ENCODE data around the gene CDC23. TPM values are rescaled to one million over a fixed set of nuclear protein-coding genes. Genes with fewer than 3 reads are reported as not detected.

The CDC23 gene
- total RNA-seq, 1 experiment from 2014 or later = 40.0 TPM

DNA sequence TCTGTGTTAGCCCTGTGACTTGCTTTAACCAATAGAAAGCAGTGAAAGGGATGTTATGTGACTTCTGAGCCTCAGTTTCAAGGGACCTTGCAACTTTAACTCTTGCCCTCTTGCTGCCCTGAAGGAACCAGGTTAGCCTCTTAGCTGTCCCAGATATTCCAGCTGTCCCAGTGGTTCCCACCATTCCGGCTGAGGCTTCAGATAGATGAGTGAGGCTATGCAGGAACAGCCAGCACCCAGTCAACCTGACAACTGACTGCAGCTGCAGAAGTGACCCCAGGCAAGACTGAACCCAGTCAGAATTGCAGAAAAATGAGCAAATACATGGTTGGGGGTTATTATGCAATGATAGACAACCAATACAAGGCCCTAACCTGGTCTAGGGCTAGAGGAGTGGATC lies 10.4 kb upstream of the CDC23 start (continued):
- TF ChIP-seq, protein P1, sequence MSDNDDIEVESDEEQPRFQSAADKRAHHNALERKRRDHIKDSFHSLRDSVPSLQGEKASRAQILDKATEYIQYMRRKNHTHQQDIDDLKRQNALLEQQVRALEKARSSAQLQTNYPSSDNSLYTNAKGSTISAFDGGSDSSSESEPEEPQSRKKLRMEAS (IDR thresholded peaks at IDR 0.05) = no peak
- TF ChIP-seq CBX3 (IDR thresholded peaks at IDR 0.05; ENCODE audit: low read depth) = no peak

DNA sequence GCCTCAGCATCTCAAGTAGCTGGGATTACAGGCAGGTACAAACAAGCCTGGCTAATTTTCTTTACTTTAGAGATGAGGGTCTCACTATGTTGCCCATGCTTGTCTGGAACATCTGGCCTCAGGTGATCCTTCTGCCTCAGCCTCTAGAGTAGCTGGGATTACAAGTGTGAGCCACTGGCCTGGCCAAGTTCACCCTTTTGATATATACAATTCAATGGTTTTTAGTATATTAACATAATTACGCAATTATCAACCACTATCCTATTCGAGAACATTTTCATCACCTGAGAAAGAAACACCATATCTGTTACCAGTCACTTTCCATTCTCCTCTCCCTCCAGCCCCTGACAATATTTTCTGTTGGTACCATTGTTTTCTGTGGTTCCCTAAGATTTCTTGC lies 3.7 kb upstream of the CDC23 start:
- no peak for DNase-seq (ENCODE audit: low read depth, low spot score)
- Histone ChIP-seq H3K79me2 (ENCODE audit: insufficient read depth, low read length) (peaks cover 14% of the 10 kb centered on the region), H3K4me3 (replicated peaks in 1 of 2; ENCODE audit: low read depth in 1 of 2, low read length in 2 of 2) (no peak overlapping the region), H3K36me3 (ENCODE audit: control insufficient read depth in 1 of 2, insufficient read depth in 2 of 2, low read length in 2 of 2) (no peaks in the 10 kb centered on the region), H2AFZ (ENCODE audit: low read depth, low read length, poor library complexity, severe bottlenecking) (no peak overlapping the region), H3K4me1 (ENCODE audit: control insufficient read depth in 1 of 2, insufficient read depth in 2 of 2, low read length in 2 of 2) (peaks cover 0 to 13% of the 10 kb centered on the region in 2 experiments; a peak in 2 of 4 replicates), H3K4me2 (ENCODE audit: low read length) (no peak overlapping the region), H3K9ac (ENCODE audit: low read length) (no peak overlapping the region), H3K27ac (ENCODE audit: low read depth, low read length) (no peak overlapping the region), H4K20me1 (ENCODE audit: insufficient read depth) (no peaks in the 10 kb centered on the region), H3K9me2 (ENCODE audit: insufficient read depth) (no peaks in the 10 kb centered on the region), H3K9me3 (ENCODE audit: control insufficient read depth in 1 of 2, insufficient read depth in 1 of 2, low read depth in 1 of 2, low read length in 2 of 2) (no peaks in the 10 kb centered on the region), H3K27me3 (ENCODE audit: insufficient read depth, low read length) (no peaks in the 10 kb centered on the region)
- BruUV-seq (replicated peaks) = no TSS peak
- ChIA-PET CTCF (no interaction called here), POLR2A (no interaction called here), RAD21 (ENCODE audit: low non-redundant PET in 1 of 2, low total read pairs in 2 of 2, uncharacterized antibody in 2 of 2, unreplicated experiment in 2 of 2) (no interaction called here)
- intact Hi-C loops (cut with micrococcal nuclease) = no loop called here
- no peak for ATAC-seq
- TF ChIP-seq ELF1 (IDR thresholded peaks at IDR 0.05; ENCODE audit: borderline replicate concordance, low read depth) (no peak), SP1 (IDR thresholded peaks at IDR 0.05; ENCODE audit: low read depth) (no peak), TCF7L2 (IDR thresholded peaks at IDR 0.05; ENCODE audit: borderline replicate concordance, extremely low read depth, insufficient read depth, insufficient read length) (no peak), EGR1 (IDR thresholded peaks at IDR 0.05; ENCODE audit: low read depth) (no peak), FOSL1 (IDR thresholded peaks at IDR 0.05; ENCODE audit: low read depth) (no peak), CBX3 (IDR thresholded peaks at IDR 0.05; ENCODE audit: low read depth) (no peak), CEBPB (IDR thresholded peaks at IDR 0.05; ENCODE audit: low read depth) (no peak)
- TF ChIP-seq, protein P2, sequence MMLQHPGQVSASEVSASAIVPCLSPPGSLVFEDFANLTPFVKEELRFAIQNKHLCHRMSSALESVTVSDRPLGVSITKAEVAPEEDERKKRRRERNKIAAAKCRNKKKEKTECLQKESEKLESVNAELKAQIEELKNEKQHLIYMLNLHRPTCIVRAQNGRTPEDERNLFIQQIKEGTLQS (IDR thresholded peaks at IDR 0.05) = no peak
- TF ChIP-seq, protein P3, sequence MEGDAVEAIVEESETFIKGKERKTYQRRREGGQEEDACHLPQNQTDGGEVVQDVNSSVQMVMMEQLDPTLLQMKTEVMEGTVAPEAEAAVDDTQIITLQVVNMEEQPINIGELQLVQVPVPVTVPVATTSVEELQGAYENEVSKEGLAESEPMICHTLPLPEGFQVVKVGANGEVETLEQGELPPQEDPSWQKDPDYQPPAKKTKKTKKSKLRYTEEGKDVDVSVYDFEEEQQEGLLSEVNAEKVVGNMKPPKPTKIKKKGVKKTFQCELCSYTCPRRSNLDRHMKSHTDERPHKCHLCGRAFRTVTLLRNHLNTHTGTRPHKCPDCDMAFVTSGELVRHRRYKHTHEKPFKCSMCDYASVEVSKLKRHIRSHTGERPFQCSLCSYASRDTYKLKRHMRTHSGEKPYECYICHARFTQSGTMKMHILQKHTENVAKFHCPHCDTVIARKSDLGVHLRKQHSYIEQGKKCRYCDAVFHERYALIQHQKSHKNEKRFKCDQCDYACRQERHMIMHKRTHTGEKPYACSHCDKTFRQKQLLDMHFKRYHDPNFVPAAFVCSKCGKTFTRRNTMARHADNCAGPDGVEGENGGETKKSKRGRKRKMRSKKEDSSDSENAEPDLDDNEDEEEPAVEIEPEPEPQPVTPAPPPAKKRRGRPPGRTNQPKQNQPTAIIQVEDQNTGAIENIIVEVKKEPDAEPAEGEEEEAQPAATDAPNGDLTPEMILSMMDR (IDR thresholded peaks at IDR 0.05 in 2 of 3, conservative IDR thresholded peaks at IDR 0.05 in 1 of 3; ENCODE audit: borderline replicate concordance in 1 of 3, insufficient read depth in 1 of 3, low read depth in 2 of 3, low read length in 2 of 3) = no peak
- TF ChIP-seq, protein P4, sequence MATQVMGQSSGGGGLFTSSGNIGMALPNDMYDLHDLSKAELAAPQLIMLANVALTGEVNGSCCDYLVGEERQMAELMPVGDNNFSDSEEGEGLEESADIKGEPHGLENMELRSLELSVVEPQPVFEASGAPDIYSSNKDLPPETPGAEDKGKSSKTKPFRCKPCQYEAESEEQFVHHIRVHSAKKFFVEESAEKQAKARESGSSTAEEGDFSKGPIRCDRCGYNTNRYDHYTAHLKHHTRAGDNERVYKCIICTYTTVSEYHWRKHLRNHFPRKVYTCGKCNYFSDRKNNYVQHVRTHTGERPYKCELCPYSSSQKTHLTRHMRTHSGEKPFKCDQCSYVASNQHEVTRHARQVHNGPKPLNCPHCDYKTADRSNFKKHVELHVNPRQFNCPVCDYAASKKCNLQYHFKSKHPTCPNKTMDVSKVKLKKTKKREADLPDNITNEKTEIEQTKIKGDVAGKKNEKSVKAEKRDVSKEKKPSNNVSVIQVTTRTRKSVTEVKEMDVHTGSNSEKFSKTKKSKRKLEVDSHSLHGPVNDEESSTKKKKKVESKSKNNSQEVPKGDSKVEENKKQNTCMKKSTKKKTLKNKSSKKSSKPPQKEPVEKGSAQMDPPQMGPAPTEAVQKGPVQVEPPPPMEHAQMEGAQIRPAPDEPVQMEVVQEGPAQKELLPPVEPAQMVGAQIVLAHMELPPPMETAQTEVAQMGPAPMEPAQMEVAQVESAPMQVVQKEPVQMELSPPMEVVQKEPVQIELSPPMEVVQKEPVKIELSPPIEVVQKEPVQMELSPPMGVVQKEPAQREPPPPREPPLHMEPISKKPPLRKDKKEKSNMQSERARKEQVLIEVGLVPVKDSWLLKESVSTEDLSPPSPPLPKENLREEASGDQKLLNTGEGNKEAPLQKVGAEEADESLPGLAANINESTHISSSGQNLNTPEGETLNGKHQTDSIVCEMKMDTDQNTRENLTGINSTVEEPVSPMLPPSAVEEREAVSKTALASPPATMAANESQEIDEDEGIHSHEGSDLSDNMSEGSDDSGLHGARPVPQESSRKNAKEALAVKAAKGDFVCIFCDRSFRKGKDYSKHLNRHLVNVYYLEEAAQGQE (IDR thresholded peaks at IDR 0.05; ENCODE audit: low read depth) = no peak

Measured in HCT116 (cell line).